Measurements from ENCODE around the gene DKKL1. TPM values are rescaled to one million over a fixed set of nuclear protein-coding genes. Genes with fewer than 3 reads are reported as not detected.
A peak's percentile ranks its signal among the peaks of the same experiment; 100 is the strongest.
"Not testable (repeated sequence)": the region's sequence is repeated elsewhere in the genome, so short reads cannot be mapped to it uniquely, and the experiment has no call there.

Gene DKKL1
- under 1 TPM in 1 of 2 donors, not detected in 1; 0.69 TPM for total RNA-seq
- polyA plus RNA-seq: not detected
- long read RNA-seq, donor 1: 0 reads
- long read RNA-seq, donor 2: 0 reads

- Histone ChIP-seq H3K9me3 (ENCODE audit: control insufficient read depth, low read length) (no peaks in the 10 kb centered on the region), H3K4me3 (ENCODE audit: low read length in 2 of 2) (no peak within 1 kb of the TSS), H3K27ac (ENCODE audit: low read depth in 1 of 2, low read length in 2 of 2) (peak within 1 kb of the TSS in 1 of 2 donors; percentile 20), H3K27me3 (ENCODE audit: control insufficient read depth in 1 of 2, insufficient read depth in 2 of 2, low read length in 1 of 2) (no peaks in the 10 kb centered on the region), H3K36me3 (ENCODE audit: control insufficient read depth in 1 of 2, insufficient read depth in 2 of 2, low read length in 1 of 2) (no peaks in the 10 kb centered on the region), H3K4me1 (ENCODE audit: control insufficient read depth in 1 of 2, insufficient read depth in 2 of 2, low read length in 2 of 2) (no peaks in the 10 kb centered on the region)
- intact Hi-C loops (cut with DNase I): loop anchor here in 1 of 2 donors (2.0 kb wide), 1 partner anchor 87 kb away; the partner anchor contains the start of gene PIH1D1
- WGBS, 2 donors: 2% methylated on average over 46 of the region's 46 CpGs
- DNase-seq (peak; percentile 99 to 100), ATAC-seq (ENCODE audit: low FRiP score) (peak; percentile 95)
These were observed at the start of gene DKKL1 for GRCh38 chr19:49363268-49364082. DKKL1 (plus strand) TSS chr19:49363877; CDS start chr19:49363999, 122 bp downstream.

DNA sequence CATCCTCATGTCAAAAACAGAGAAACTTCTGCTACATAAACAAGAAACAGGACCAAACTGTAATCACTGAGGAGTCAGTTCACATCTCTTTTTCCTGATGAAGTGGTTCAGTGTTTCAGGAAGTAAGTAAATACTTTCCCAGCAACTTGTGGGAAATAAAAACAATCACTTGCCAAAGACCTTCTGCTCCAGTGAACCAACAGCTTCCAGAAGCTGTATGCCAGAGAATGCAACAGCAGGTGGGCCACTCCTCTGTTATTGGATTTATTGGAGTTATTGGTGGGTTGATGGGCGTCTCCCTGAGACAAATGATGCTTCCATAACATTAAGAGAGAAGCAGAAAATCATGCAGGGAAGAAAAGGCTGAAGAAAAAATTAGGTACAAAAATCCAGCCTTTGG, 48.6 kb upstream of the DKKL1 start:
- DNase-seq: no peak
- 75 to 78% methylated on average over 1 of the region's 1 CpG for WGBS, 2 donors
- no peak overlapping the region for H3K4me3 ChIP-seq (ENCODE audit: low read length in 2 of 2)
- no peak for ATAC-seq (ENCODE audit: low FRiP score)
- H3K27ac ChIP-seq (ENCODE audit: low read depth in 1 of 2, low read length in 2 of 2): no peak overlapping the region
- H3K4me1 ChIP-seq (ENCODE audit: control insufficient read depth in 1 of 2, insufficient read depth in 2 of 2, low read length in 2 of 2): no peaks in the 10 kb centered on the region
- no peaks in the 10 kb centered on the region for H3K36me3 ChIP-seq (ENCODE audit: control insufficient read depth in 1 of 2, insufficient read depth in 2 of 2, low read length in 1 of 2)
- peaks cover 2% of the 10 kb centered on the region for H3K9me3 ChIP-seq (ENCODE audit: control insufficient read depth, low read length)
- intact Hi-C loops (cut with DNase I): no loop called here
- H3K27me3 ChIP-seq (ENCODE audit: control insufficient read depth in 1 of 2, insufficient read depth in 2 of 2, low read length in 1 of 2): no peaks in the 10 kb centered on the region

DNA sequence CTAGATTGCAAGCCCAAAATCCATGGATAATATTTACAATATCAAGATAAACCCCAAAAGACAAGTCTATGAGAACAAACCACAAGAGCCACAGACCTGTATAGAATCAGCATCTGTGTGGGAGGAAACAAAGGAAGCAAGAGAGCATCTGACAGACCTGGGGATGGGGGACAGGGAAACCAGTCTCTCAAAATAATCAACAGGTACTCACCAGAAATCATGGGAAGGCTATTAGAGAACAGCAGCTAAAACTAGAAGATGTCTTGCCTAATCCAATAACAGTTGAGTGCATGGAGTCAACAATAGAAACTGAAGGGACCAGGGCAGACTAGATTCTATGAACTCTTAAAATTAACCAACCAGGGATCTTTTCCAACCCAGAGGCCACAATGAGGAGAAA, 47.4 kb upstream of the DKKL1 start:
- H3K4me3 ChIP-seq (ENCODE audit: low read length in 2 of 2): no peak overlapping the region
- ATAC-seq (ENCODE audit: low FRiP score) (no peak), DNase-seq (no peak)
- H3K36me3 ChIP-seq (ENCODE audit: control insufficient read depth in 1 of 2, insufficient read depth in 2 of 2, low read length in 1 of 2): no peaks in the 10 kb centered on the region
- no peaks in the 10 kb centered on the region for H3K27me3 ChIP-seq (ENCODE audit: control insufficient read depth in 1 of 2, insufficient read depth in 2 of 2, low read length in 1 of 2)
- intact Hi-C loops (cut with DNase I): no loop called here
- no peaks in the 10 kb centered on the region for H3K4me1 ChIP-seq (ENCODE audit: control insufficient read depth in 1 of 2, insufficient read depth in 2 of 2, low read length in 2 of 2)
- peaks cover 2% of the 10 kb centered on the region for H3K9me3 ChIP-seq (ENCODE audit: control insufficient read depth, low read length)
- H3K27ac ChIP-seq (ENCODE audit: low read depth in 1 of 2, low read length in 2 of 2): no peak overlapping the region

DNA sequence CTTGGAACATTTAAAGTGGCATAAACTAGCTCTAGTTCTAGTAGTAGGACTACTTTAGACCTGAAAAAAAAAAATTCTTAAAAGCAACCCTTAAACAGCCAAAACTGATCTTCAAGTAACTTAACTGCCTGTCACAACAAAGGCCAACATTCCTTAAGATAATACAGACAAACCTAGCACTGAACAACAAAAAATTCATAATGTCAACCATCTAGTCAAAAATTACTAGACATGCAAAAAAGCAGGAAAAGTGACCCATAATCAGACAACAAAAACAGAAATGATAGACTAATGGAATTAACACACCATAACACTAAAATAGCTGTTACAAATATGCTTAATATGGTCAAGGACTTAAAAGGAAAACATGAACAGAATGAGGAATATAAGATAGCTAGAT, 45.4 kb upstream of the DKKL1 start:
- Histone ChIP-seq H3K27ac (ENCODE audit: low read depth in 1 of 2, low read length in 2 of 2) (no peak overlapping the region), H3K4me1 (ENCODE audit: control insufficient read depth in 1 of 2, insufficient read depth in 2 of 2, low read length in 2 of 2) (no peaks in the 10 kb centered on the region), H3K27me3 (ENCODE audit: control insufficient read depth in 1 of 2, insufficient read depth in 2 of 2, low read length in 1 of 2) (no peaks in the 10 kb centered on the region), H3K9me3 (ENCODE audit: control insufficient read depth, low read length) (peaks cover 2% of the 10 kb centered on the region), H3K36me3 (ENCODE audit: control insufficient read depth in 1 of 2, insufficient read depth in 2 of 2, low read length in 1 of 2) (no peaks in the 10 kb centered on the region), H3K4me3 (ENCODE audit: low read length in 2 of 2) (no peak overlapping the region)
- DNase-seq (no peak), ATAC-seq (ENCODE audit: low FRiP score) (no peak)
- intact Hi-C loops (cut with DNase I): no loop called here

DNA sequence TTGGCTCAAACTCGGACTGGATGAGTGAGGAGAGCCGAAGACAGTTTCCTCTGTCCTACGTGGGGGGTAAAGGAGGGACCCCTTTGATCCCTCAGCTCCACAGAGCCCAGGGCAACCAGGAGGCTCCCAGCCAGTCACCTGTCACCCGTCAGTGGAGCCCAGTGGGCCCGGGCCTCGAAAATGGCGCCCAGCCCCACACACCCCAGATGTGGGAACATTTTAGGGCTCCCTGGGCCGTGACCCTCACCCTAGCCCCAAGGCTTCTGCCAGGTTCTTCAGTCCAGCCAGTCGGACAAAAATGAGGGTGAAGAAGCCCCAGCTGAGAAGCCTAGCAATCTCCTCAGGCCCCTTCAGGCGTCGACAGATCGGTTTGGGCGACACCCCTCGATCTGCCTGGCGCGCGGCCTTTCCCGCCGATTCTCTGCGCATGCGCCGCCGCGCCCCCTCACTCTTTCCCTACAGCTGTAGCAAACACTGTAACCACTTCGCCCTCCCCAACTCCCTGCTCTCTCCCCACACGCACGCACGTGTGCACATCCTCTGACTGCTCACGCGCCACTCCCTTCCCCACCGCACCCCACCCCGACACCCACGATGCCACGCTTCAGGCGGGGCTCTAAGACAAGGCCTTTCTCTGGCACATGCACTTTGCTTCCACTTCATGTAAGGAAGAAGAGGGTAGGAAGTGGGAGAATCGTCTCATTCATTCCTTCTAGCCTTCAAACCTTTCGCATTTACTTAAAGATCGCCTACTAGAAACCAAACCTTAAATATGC, 38.7 kb upstream of the DKKL1 start, which contains the start of gene SLC6A16:
Gene SLC6A16 (minus strand): TSS at position 391 of the 776 bp plus-strand sequence. CDS start 13,844 bp downstream, outside the sequence.
- no peaks in the 10 kb centered on the region for H3K27me3 ChIP-seq (ENCODE audit: control insufficient read depth in 1 of 2, insufficient read depth in 2 of 2, low read length in 1 of 2)
- H3K9me3 ChIP-seq (ENCODE audit: control insufficient read depth, low read length): no peaks in the 10 kb centered on the region
- no peak for DNase-seq
- no peak for ATAC-seq (ENCODE audit: low FRiP score)
- WGBS, 2 donors: 93 to 94% methylated on average over 38 of the region's 38 CpGs
- intact Hi-C loops (cut with DNase I): no loop called here
- no peaks in the 10 kb centered on the region for H3K4me1 ChIP-seq (ENCODE audit: control insufficient read depth in 1 of 2, insufficient read depth in 2 of 2, low read length in 2 of 2)
- H3K27ac ChIP-seq (ENCODE audit: low read depth in 1 of 2, low read length in 2 of 2): no peak within 1 kb of the TSS
- no peak within 1 kb of the TSS for H3K4me3 ChIP-seq (ENCODE audit: low read length in 2 of 2)
- H3K36me3 ChIP-seq (ENCODE audit: control insufficient read depth in 1 of 2, insufficient read depth in 2 of 2, low read length in 1 of 2): no peaks in the 10 kb centered on the region

DNA sequence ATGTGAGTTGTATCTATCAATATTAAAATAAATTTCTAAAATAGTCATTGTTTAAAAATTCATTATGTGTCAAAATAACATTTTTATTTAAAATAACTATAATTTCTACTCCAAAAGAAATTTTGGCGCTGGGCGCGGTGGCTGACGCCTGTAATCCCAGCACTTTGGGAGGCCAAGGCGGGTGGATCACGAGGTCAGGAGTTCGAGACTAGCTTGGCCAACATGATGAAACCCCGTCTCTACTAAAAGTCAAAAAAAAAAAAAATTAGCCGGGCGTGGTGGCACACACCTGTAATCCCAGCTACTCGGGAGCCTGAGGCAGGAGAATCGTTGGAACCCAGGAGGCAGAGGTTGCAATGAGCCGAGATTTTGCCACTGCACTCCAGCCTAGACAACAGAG, 37.9 kb upstream of the DKKL1 start:
- DNase-seq; H3K4me3 ChIP-seq (ENCODE audit: low read length in 2 of 2); intact Hi-C loops (cut with DNase I); H3K27me3 ChIP-seq (ENCODE audit: control insufficient read depth in 1 of 2, insufficient read depth in 2 of 2, low read length in 1 of 2); ATAC-seq (ENCODE audit: low FRiP score); H3K36me3 ChIP-seq (ENCODE audit: control insufficient read depth in 1 of 2, insufficient read depth in 2 of 2, low read length in 1 of 2); H3K4me1 ChIP-seq (ENCODE audit: control insufficient read depth in 1 of 2, insufficient read depth in 2 of 2, low read length in 2 of 2); H3K9me3 ChIP-seq (ENCODE audit: control insufficient read depth, low read length); H3K27ac ChIP-seq (ENCODE audit: low read depth in 1 of 2, low read length in 2 of 2): not testable (repeated sequence)
- WGBS, 2 donors: 96% methylated on average over 13 of the region's 13 CpGs

DNA sequence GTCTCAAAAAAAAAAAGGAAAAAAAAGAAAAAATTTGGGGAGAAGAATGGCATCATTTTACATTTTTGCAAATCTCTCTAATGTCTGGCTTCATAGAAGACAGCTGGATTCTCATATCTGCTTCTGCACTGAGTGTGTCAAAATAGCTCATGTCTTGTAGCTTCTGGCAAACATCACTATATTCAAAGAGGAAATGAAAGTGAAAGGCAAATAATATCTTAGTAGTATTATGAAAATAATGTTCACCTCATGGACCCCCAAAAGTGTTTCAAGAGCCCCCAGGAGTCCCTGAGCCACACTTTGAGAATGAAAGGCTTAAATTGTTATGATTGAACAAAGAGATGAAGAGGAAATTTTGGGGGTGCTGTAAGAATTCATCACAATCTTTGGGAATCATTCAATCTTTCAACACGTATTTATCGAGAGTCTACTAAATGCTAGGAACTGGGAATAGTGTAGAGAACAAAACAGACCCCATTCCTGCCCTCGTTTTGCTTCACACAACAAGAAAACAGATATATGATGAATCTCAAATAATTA, 37.4 kb upstream of the DKKL1 start:
- Histone ChIP-seq H3K4me3 (ENCODE audit: low read length in 2 of 2) (no peak overlapping the region), H3K27me3 (ENCODE audit: control insufficient read depth in 1 of 2, insufficient read depth in 2 of 2, low read length in 1 of 2) (no peaks in the 10 kb centered on the region), H3K4me1 (ENCODE audit: control insufficient read depth in 1 of 2, insufficient read depth in 2 of 2, low read length in 2 of 2) (no peaks in the 10 kb centered on the region), H3K27ac (ENCODE audit: low read depth in 1 of 2, low read length in 2 of 2) (no peak overlapping the region), H3K9me3 (ENCODE audit: control insufficient read depth, low read length) (no peaks in the 10 kb centered on the region), H3K36me3 (ENCODE audit: control insufficient read depth in 1 of 2, insufficient read depth in 2 of 2, low read length in 1 of 2) (no peaks in the 10 kb centered on the region)
- DNase-seq (no peak), ATAC-seq (ENCODE audit: low FRiP score) (no peak)
- WGBS, 2 donors: 89 to 92% methylated on average over 3 of the region's 3 CpGs
- intact Hi-C loops (cut with DNase I): no loop called here

DNA sequence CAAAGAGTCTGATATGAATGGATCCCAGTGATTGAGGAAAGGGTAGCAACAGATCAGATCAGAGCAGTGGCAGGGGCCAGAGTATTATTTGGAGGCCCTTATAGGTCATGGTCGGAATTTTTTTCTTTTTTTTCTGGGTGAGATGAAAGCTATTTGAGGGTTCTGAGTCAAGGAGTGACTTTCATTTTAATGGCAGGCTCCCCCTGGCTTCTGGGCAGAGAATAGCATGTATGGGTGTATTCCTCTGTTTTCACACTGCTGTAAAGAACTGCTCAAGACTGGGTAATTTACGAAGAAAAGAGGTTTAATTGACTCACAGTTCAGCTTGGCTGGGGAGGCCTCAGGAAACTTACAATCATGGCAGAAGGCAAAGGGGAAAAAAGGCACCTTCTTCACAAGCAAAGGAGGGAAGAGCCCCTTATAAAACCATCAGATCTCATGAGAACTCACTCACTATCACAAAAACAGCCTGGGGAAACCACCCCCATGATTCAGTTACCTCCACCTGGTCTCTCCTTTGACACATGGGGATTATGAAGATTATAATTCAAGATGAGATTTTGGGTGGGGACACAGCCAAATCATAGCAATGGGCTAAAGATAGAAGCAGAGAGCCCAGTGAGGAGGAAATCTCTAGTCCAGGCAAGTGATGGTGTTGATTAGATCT, 35.7 kb upstream of the DKKL1 start:
- no peaks in the 10 kb centered on the region for H3K36me3 ChIP-seq (ENCODE audit: control insufficient read depth in 1 of 2, insufficient read depth in 2 of 2, low read length in 1 of 2)
- no peaks in the 10 kb centered on the region for H3K27me3 ChIP-seq (ENCODE audit: control insufficient read depth in 1 of 2, insufficient read depth in 2 of 2, low read length in 1 of 2)
- H3K4me3 ChIP-seq (ENCODE audit: low read length in 2 of 2): no peak overlapping the region
- H3K4me1 ChIP-seq (ENCODE audit: control insufficient read depth in 1 of 2, insufficient read depth in 2 of 2, low read length in 2 of 2): no peaks in the 10 kb centered on the region
- H3K27ac ChIP-seq (ENCODE audit: low read depth in 1 of 2, low read length in 2 of 2): no peak overlapping the region
- ATAC-seq (ENCODE audit: low FRiP score): no peak
- WGBS, 2 donors: 70 to 80% methylated on average over 2 of the region's 2 CpGs
- intact Hi-C loops (cut with DNase I): no loop called here
- no peak for DNase-seq
- H3K9me3 ChIP-seq (ENCODE audit: control insufficient read depth, low read length): no peaks in the 10 kb centered on the region

Data from aorta (tissue), 5 donors.